ENCODE results near the gene BICD1. TPM values are rescaled to one million over a fixed set of nuclear protein-coding genes. Genes with fewer than 3 reads are reported as not detected.

Gene BICD1
- total RNA-seq, 1 donor from 2014 or later, result 6.1 TPM

GRCh38 chr12:32343496-32343895 lies 236.8 kb downstream of the BICD1 start:
- FAIRE-seq (no peak), DNase-seq (ENCODE audit: low read depth) (no peak)
- Histone ChIP-seq H3K36me3 (ENCODE audit: control insufficient read depth, insufficient read depth, low read length) (no peaks in the 10 kb centered on the region), H3K4me3 (ENCODE audit: low read depth, low read length) (no peak overlapping the region), H3K27me3 (ENCODE audit: control insufficient read depth, insufficient read depth, low read length) (no peaks in the 10 kb centered on the region)
- TF ChIP-seq CTCF (IDR thresholded peaks at IDR 0.05; ENCODE audit: insufficient read depth, low read length, severe bottlenecking), result no peak

GRCh38 chr12:32344047-32344446 lies 237.4 kb downstream of the BICD1 start:
- no peak for DNase-seq (ENCODE audit: low read depth)
- H3K27me3 ChIP-seq (ENCODE audit: control insufficient read depth, insufficient read depth, low read length), result no peaks in the 10 kb centered on the region
- no peak overlapping the region for H3K4me3 ChIP-seq (ENCODE audit: low read depth, low read length)
- TF ChIP-seq CTCF (IDR thresholded peaks at IDR 0.05; ENCODE audit: insufficient read depth, low read length, severe bottlenecking), result no peak
- H3K36me3 ChIP-seq (ENCODE audit: control insufficient read depth, insufficient read depth, low read length), result no peaks in the 10 kb centered on the region
- FAIRE-seq, result no peak

GRCh38 chr12:32353540-32353939 lies 246.9 kb downstream of the BICD1 start:
- TF ChIP-seq CTCF (IDR thresholded peaks at IDR 0.05; ENCODE audit: insufficient read depth, low read length, severe bottlenecking), result no peak
- FAIRE-seq, result no peak
- DNase-seq (ENCODE audit: low read depth), result no peak

GRCh38 chr12:32357601-32358249 lies 251.1 kb downstream of the BICD1 start:
- Histone ChIP-seq H3K4me3 (ENCODE audit: low read depth, low read length) (no peak overlapping the region), H3K36me3 (ENCODE audit: control insufficient read depth, insufficient read depth, low read length) (no peaks in the 10 kb centered on the region), H3K27me3 (ENCODE audit: control insufficient read depth, insufficient read depth, low read length) (no peaks in the 10 kb centered on the region)
- FAIRE-seq (no peak), DNase-seq (ENCODE audit: low read depth) (no peak)
- no peak for TF ChIP-seq CTCF (IDR thresholded peaks at IDR 0.05; ENCODE audit: insufficient read depth, low read length, severe bottlenecking)

More at GRCh38 chr12:32353540-32353939, 246.9 kb downstream of the BICD1 start:
- no peak overlapping the region for H3K4me3 ChIP-seq (ENCODE audit: low read depth, low read length)
- H3K27me3 ChIP-seq (ENCODE audit: control insufficient read depth, insufficient read depth, low read length), result no peaks in the 10 kb centered on the region
- H3K36me3 ChIP-seq (ENCODE audit: control insufficient read depth, insufficient read depth, low read length), result no peaks in the 10 kb centered on the region

GRCh38 chr12:32360956-32361355 lies 254.3 kb downstream of the BICD1 start:
- H3K27me3 ChIP-seq (ENCODE audit: control insufficient read depth, insufficient read depth, low read length), result no peaks in the 10 kb centered on the region

More at GRCh38 chr12:32360956-32361355, 254.3 kb downstream of the BICD1 start:
- DNase-seq (ENCODE audit: low read depth), result no peak
- Histone ChIP-seq H3K4me3 (ENCODE audit: low read depth, low read length) (no peak overlapping the region), H3K36me3 (ENCODE audit: control insufficient read depth, insufficient read depth, low read length) (no peaks in the 10 kb centered on the region)
- FAIRE-seq, result no peak
- TF ChIP-seq CTCF (IDR thresholded peaks at IDR 0.05; ENCODE audit: insufficient read depth, low read length, severe bottlenecking), result no peak
